GM21825 (cell line): ENCODE measurements around the gene TTLL10.
"Not testable (repeated sequence)": the region's sequence is repeated elsewhere in the genome, so short reads cannot be mapped to it uniquely, and the experiment has no call there.

ENCODE experiments used
- ATAC-seq: cut with Tn5 transposase; IDR thresholded peaks from one replicate; pipeline ENCODE4 v1.9.1; 2021; ENCODE audit warnings: mild to moderate bottlenecking, moderate library complexity; ENCODE audit not compliant: unreplicated experiment

TTLL10 gene

GRCh38 chr1:1170215-1171091 lies 3.2 kb upstream of the TTLL10 start:
- no peak for ATAC-seq

GRCh38 chr1:1171161-1171545 lies 2.5 kb upstream of the TTLL10 start:
- ATAC-seq, result no peak

GRCh38 chr1:1171546-1172340 lies 1.9 kb upstream of the TTLL10 start:
- no peak for ATAC-seq

GRCh38 chr1:1173061-1173792 lies 453 bp upstream of the TTLL10 start:
- no peak for ATAC-seq

- no peak for ATAC-seq
Measured at GRCh38 chr1:1175221-1176062, 1.8 kb downstream of the TTLL10 start.

GRCh38 chr1:1176063-1176761 lies 2.5 kb downstream of the TTLL10 start:
- not testable (repeated sequence) for ATAC-seq

- ATAC-seq, result no peak
Measured at GRCh38 chr1:1176931-1177330, 3.3 kb downstream of the TTLL10 start.

- ATAC-seq, result no peak
Measured at GRCh38 chr1:1177452-1178206, 3.9 kb downstream of the TTLL10 start.

- ATAC-seq, result no peak
Measured at GRCh38 chr1:1178794-1179331, 5.2 kb downstream of the TTLL10 start.

GRCh38 chr1:1179346-1179982 lies 5.8 kb downstream of the TTLL10 start:
- ATAC-seq, result no peak

GRCh38 chr1:1179983-1180861 lies 6.5 kb downstream of the TTLL10 start:
- ATAC-seq, result no peak

GRCh38 chr1:1181129-1181937 lies 7.7 kb downstream of the TTLL10 start:
- no peak for ATAC-seq

GRCh38 chr1:1181938-1182410 lies 8.3 kb downstream of the TTLL10 start:
- ATAC-seq, result no peak

- no peak for ATAC-seq
Measured at GRCh38 chr1:1182491-1183220, 9.0 kb downstream of the TTLL10 start.

- ATAC-seq, result no peak
Measured at GRCh38 chr1:1183221-1183747, 9.6 kb downstream of the TTLL10 start.
